GM12801 (cell line): Measurements from ENCODE around the gene NUMB.

Source experiments
- TF ChIP-seq, protein P1 (sequence below): IDR thresholded peaks from one replicate; pipeline ENCODE4 v1.5.1; 2011; ENCODE audit warnings: control low read depth; ENCODE audit not compliant: insufficient read length; ENCODE audit errors: extremely low read depth

NUMB gene

DNA sequence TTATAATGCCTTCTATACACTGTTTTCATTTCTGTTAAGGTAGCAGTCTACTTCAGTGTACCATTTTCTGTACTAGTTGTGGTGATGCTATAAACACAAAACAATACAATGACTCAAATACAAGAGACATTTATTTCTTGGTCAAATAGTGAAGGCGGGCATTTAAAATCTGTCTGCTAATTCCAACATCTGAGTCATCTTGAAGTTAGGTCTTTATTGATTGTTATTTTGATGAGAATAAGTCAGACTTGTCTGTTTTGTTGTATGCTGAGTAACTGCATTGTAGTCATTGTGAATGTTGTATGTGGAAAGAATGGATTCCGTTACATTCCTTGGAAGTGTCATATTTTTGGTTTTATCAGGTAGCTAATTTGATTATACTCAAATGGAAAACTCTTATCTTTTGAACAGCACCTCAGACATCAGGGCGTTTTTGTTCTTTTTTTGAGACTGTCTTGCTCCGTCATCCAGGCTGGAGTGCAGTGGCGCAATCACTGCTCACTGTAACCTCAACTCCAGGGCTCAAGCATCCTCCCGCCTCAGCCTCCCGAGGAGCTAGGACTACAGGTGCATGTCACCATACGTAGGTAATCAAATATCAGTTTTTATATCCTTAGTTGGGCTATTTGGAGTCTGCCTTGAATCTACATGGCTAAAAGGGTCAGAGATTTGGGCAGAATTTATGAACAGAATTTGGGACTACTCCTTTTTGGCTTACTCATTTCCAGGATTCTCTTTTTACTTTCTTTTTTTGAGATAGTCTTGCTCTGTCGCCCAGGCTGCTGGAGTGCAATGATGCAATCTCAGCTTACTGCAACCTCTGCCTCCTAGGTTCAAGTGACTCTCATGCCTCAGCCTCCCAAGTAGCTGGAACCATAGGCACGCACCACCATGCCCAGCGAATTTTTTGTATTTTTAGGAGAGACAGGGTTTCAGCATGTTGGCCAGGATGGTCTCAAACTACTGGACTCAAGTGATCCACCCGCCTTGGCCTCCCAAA is 164.3 kb downstream of the NUMB start:
- TF ChIP-seq, protein P1, sequence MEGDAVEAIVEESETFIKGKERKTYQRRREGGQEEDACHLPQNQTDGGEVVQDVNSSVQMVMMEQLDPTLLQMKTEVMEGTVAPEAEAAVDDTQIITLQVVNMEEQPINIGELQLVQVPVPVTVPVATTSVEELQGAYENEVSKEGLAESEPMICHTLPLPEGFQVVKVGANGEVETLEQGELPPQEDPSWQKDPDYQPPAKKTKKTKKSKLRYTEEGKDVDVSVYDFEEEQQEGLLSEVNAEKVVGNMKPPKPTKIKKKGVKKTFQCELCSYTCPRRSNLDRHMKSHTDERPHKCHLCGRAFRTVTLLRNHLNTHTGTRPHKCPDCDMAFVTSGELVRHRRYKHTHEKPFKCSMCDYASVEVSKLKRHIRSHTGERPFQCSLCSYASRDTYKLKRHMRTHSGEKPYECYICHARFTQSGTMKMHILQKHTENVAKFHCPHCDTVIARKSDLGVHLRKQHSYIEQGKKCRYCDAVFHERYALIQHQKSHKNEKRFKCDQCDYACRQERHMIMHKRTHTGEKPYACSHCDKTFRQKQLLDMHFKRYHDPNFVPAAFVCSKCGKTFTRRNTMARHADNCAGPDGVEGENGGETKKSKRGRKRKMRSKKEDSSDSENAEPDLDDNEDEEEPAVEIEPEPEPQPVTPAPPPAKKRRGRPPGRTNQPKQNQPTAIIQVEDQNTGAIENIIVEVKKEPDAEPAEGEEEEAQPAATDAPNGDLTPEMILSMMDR = no peak

DNA sequence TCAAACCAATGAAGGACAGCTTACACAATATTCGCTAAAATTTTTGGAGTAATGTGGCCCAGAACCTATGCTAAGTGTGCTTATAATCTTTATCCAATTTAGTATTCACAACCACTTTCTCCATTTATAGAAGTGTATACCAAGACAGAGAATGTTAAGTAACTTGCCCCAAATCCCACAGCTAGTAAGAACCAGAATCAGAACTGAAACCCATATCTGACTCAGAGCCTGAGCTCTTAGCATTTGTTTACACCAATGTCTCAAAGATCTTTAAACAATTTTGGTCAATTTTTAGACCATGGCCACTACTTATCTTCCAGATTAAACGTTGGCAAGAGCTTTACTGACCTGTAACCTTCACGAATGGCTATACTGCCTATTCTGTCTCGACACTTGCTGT is 168.1 kb downstream of the NUMB start:
- TF ChIP-seq, protein P1 = no peak

DNA sequence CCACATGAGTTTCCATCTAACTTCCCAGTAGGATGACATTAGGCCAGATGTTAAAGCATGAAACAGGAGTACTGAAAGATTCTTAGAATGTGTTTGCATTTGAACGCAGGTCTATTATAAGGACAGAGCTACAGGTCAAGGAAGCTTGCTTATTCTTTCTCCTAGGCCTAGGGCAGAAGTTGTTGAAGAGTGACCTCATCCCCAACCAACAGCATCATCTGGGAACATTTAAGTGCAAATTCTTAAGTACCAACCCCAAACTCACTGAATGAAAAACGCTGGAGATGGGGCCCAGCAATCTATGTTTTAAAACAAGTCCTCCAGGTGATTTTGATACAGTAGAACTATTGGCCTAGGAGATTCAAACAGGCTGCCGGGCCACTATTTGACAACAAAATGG is 168.6 kb downstream of the NUMB start:
- TF ChIP-seq, protein P1 = no peak

DNA sequence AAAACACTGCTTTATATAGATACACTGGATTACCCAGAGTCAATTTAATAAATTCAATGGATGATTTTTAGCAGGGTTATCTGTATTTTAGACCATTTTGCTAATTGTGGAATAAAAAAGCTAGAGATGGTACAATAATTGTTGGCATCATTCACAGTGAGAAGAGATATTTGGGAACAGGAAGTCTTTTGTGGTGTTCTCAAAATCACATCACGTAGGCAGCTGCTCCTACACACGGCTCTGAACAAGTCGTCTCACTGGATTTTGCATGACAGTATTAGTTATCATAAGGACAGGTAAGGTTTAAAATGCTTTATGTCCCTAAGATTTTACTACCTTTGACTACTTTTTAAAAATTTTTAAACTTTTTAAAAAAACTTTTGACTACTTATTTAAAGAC is 169.0 kb downstream of the NUMB start:
- TF ChIP-seq, protein P1 = no peak

DNA sequence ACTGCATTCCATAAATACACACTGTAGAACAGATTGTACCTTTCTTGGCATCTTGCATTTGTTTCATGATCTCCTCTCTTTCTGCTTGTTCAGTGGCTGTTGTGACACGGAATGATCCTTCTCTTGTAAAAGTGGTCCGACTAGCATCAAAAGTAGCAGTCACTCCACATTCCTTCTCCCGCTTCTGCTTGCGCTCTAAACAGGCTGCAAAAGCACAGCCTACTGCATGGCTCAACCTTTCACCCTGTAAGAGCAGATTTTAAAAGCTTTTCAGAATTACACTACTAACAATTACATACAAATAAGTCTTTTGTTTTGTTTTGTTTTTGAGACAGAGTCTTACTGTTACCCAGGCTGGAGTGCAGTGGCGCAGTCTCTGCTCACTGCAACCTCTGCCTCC is 171.3 kb downstream of the NUMB start:
- TF ChIP-seq, protein P1 = no peak

DNA sequence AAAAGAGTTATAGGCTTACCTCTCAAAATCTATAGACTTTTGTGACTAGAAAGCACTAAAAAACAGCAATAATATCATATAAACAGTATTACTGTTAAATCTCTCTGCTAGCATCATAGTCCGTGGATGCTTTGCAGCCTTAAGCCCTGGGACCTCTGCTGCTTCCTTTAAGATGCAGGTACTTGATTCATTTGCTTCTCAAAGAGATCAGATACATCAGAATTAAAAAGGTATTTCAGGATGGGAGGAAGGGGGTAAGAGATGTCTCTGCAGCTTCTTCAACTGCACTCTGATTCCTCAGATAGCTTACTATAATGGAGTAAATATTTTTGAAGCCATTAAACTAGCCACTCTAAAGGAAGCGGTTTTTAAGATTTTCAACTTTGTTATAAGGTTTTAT is 171.7 kb downstream of the NUMB start:
- TF ChIP-seq, protein P1 = no peak

DNA sequence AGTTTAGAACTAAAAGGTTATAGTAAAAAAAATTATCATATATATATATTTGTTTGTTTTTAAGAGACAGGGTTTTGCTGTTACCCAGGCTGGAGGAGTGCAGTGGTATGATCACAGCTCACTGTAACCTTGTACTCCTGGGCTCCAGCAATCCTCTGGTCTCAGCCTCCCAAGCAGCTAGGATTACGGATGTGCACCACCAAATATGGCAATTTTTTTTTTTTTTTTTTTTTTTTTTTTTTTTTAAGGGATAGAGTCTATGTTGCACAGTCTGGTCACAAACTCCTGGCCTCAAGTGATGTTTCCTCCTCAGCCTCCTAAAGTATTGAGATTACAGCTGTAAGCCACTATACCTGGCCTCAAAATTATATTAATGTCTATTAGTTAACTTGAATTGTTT is 172.4 kb downstream of the NUMB start:
- TF ChIP-seq, protein P1 = no peak
